ENCODE measurements around the gene CACNA2D4. TPM values are rescaled to one million over a fixed set of nuclear protein-coding genes. Genes with fewer than 3 reads are reported as not detected.

CACNA2D4 gene
- total and polyA plus RNA-seq, 2 donors (not counting 3 experiments of a cell fraction or from before 2014, with no cell fraction given) = 0.58 to 0.73 TPM

- no peak for DNase-seq (ENCODE audit: low read depth, low spot score)
- H4K20me1 ChIP-seq (replicated peaks; ENCODE audit: control insufficient read depth, extremely low read depth, insufficient read depth, low read length) = no peaks in the 10 kb centered on the region
- H3K4me1 ChIP-seq (ENCODE audit: control insufficient read depth, extremely low read depth, insufficient read depth, low read length) = no peaks in the 10 kb centered on the region
- no peaks in the 10 kb centered on the region for H3K9me3 ChIP-seq (replicated peaks; ENCODE audit: control insufficient read depth, insufficient read depth, low read length)
- H3K4me3 ChIP-seq (replicated peaks in 1 of 3; ENCODE audit: insufficient read depth in 1 of 3, low read depth in 1 of 3, low read length in 3 of 3) = no peak overlapping the region
- dilution Hi-C loops (cut with MboI; ENCODE audit: extremely low pct_ligation_motif_present, low sequenced_read_pairs) = no loop called here
- no peaks in the 10 kb centered on the region for H3K9me1 ChIP-seq (replicated peaks; ENCODE audit: control insufficient read depth, extremely low read depth, insufficient read depth, low read length)
- intact Hi-C loops (cut with micrococcal nuclease) = no loop called here
- no TSS peak for BruUV-seq (replicated peaks)
- no peak overlapping the region for H2AFZ ChIP-seq (ENCODE audit: low read depth, low read length)
- no peaks in the 10 kb centered on the region for H3K79me2 ChIP-seq (ENCODE audit: control insufficient read depth, insufficient read depth, low read length)
- TF ChIP-seq POLR2A (IDR thresholded peaks at IDR 0.05; ENCODE audit: low read depth, low read length) (no peak), MAX (IDR thresholded peaks at IDR 0.05; ENCODE audit: insufficient read depth, insufficient read length) (no peak), POLR2AphosphoS5 (IDR thresholded peaks at IDR 0.05; ENCODE audit: insufficient read depth, low read depth, low read length) (no peak), GATA2 (IDR thresholded peaks at IDR 0.05; ENCODE audit: insufficient read depth, insufficient read length, low read depth, low read length) (no peak), MYC (IDR thresholded peaks at IDR 0.05; ENCODE audit: low read depth, low read length) (no peak), JUN (IDR thresholded peaks at IDR 0.05; ENCODE audit: borderline replicate concordance, insufficient read depth, insufficient read length, low read depth) (no peak), FOS (IDR thresholded peaks at IDR 0.05; ENCODE audit: borderline replicate concordance, insufficient read depth, low read length) (no peak)
- TF ChIP-seq, protein P1, sequence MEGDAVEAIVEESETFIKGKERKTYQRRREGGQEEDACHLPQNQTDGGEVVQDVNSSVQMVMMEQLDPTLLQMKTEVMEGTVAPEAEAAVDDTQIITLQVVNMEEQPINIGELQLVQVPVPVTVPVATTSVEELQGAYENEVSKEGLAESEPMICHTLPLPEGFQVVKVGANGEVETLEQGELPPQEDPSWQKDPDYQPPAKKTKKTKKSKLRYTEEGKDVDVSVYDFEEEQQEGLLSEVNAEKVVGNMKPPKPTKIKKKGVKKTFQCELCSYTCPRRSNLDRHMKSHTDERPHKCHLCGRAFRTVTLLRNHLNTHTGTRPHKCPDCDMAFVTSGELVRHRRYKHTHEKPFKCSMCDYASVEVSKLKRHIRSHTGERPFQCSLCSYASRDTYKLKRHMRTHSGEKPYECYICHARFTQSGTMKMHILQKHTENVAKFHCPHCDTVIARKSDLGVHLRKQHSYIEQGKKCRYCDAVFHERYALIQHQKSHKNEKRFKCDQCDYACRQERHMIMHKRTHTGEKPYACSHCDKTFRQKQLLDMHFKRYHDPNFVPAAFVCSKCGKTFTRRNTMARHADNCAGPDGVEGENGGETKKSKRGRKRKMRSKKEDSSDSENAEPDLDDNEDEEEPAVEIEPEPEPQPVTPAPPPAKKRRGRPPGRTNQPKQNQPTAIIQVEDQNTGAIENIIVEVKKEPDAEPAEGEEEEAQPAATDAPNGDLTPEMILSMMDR (IDR thresholded peaks at IDR 0.05; ENCODE audit: extremely low read depth in 1 of 2, insufficient read depth in 1 of 2, low read depth in 1 of 2, low read length in 2 of 2) = no peak
- H3K36me3 ChIP-seq (ENCODE audit: control insufficient read depth in 2 of 2, extremely low read depth in 1 of 2, insufficient read depth in 2 of 2, low read length in 2 of 2) = no peaks in the 10 kb centered on the region
- no peaks in the 10 kb centered on the region for H3K27me3 ChIP-seq (ENCODE audit: control insufficient read depth in 2 of 2, insufficient read depth in 2 of 2, low read length in 2 of 2)
- ChIA-PET POLR2A (no interaction called here), CTCF (interaction anchor here (1.6 to 1.7 kb wide), 2 partner anchors 33 to 116 kb away, joined by 4 to 6 read pairs; no protein-coding TSS in a partner anchor)
- no peak for FAIRE-seq
- no peak overlapping the region for H3K27ac ChIP-seq (ENCODE audit: insufficient read depth, low read depth, low read length)
- H3K4me2 ChIP-seq (ENCODE audit: insufficient read depth, low read length) = no peak overlapping the region
- H3K9ac ChIP-seq (replicated peaks; ENCODE audit: extremely low read depth, insufficient read depth, low read length) = no peak overlapping the region
Measured at GRCh38 chr12:1906579-1906978, 11.9 kb downstream of the CACNA2D4 start.

Measured in endothelial cell of umbilical vein (primary cell).